GM12864 (cell line): Measurements from ENCODE around the gene CNTN1.

Experiments used
- DNase-seq: peaks from one replicate; pipeline ENCODE4 v3.0.0-alpha.2; 2011; ENCODE audit warnings: low read depth
- H3K4me3 ChIP-seq: 2 replicates; pipeline ENCODE4 v1.5.1; 2011; ENCODE audit warnings: mild to moderate bottlenecking, low read depth, low read length, control low read depth
- CTCF ChIP-seq: IDR thresholded peaks from 2 replicates; pipeline ENCODE4 v1.5.1; 2011; ENCODE audit warnings: low read depth, mild to moderate bottlenecking, moderate library complexity, low read length, control low read depth, inconsistent platforms; ENCODE audit errors: missing control alignments

Gene CNTN1

GRCh38 chr12:40898505-40898904 lies 206.3 kb downstream of the CNTN1 start:
- H3K4me3 ChIP-seq: no peak overlapping the region
- no peak for DNase-seq
- TF ChIP-seq CTCF: no peak

- no peak overlapping the region for H3K4me3 ChIP-seq
- DNase-seq: no peak
- TF ChIP-seq CTCF: no peak
Observed at GRCh38 chr12:40903040-40903439, 210.8 kb downstream of the CNTN1 start.

GRCh38 chr12:40907115-40907527 lies 214.9 kb downstream of the CNTN1 start:
- TF ChIP-seq CTCF: no peak

GRCh38 chr12:40911676-40912075 lies 219.4 kb downstream of the CNTN1 start:
- no peak overlapping the region for H3K4me3 ChIP-seq
- DNase-seq: no peak
- TF ChIP-seq CTCF: no peak

More at GRCh38 chr12:40907115-40907527, 214.9 kb downstream of the CNTN1 start:
- peak; percentile 8 for DNase-seq
- no peak overlapping the region for H3K4me3 ChIP-seq

GRCh38 chr12:40915172-40915571 lies 222.9 kb downstream of the CNTN1 start:
- no peak overlapping the region for H3K4me3 ChIP-seq
- DNase-seq: no peak
- TF ChIP-seq CTCF: no peak

GRCh38 chr12:40917561-40917960 lies 225.3 kb downstream of the CNTN1 start:
- no peak for DNase-seq
- no peak overlapping the region for H3K4me3 ChIP-seq
- TF ChIP-seq CTCF: no peak

- peak; percentile 38 for TF ChIP-seq CTCF
- no peak for DNase-seq
Observed at GRCh38 chr12:40921563-40922163, 229.4 kb downstream of the CNTN1 start.

More at GRCh38 chr12:40921563-40922163, 229.4 kb downstream of the CNTN1 start:
- no peak overlapping the region for H3K4me3 ChIP-seq
